SH-SY5Y (cell line): Measurements from ENCODE around the gene ZNF710.

Source experiments
- GATA2 ChIP-seq: IDR thresholded peaks from 2 replicates; pipeline ENCODE4 v1.6.1; 2011; ENCODE audit warnings: mild to moderate bottlenecking, low read depth, low read length
- GATA3 ChIP-seq: IDR thresholded peaks from 2 replicates; pipeline ENCODE4 v1.6.1; 2011; ENCODE audit warnings: low read depth, mild to moderate bottlenecking, low read length, moderate library complexity

DNA sequence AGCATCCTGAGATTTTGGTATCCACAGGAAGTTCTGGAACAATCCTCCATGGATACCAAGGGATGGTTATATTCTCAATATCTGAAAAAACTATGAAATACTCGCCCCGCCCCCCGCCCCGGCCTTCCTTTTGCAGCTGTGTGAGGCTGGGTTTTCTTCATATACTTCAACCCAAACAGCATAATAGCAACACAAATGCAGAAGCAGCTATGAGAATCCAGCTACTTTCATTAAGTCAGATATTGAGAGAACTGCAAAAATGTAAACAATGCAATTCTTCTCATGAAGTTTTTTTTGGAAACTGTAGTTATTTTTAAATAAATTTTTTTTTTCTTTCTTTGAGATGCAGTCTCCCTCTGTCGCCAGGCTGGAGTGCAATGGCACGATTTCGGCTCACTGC, 112.0 kb downstream of the ZNF710 start:
- no peak for TF ChIP-seq GATA2
- no peak for TF ChIP-seq GATA3
